Smooth muscle cell of the brain vasculature (primary cell): ENCODE measurements around the gene HCLS1.
"Not testable (repeated sequence)": the region's sequence is repeated elsewhere in the genome, so short reads cannot be mapped to it uniquely, and the experiment has no call there.

ENCODE experiments used
- DNase-seq: peaks from one replicate; pipeline ENCODE4 v3.0.0-alpha.2; 2012; ENCODE audit warnings: low read depth, low spot score

The HCLS1 gene, protein sequence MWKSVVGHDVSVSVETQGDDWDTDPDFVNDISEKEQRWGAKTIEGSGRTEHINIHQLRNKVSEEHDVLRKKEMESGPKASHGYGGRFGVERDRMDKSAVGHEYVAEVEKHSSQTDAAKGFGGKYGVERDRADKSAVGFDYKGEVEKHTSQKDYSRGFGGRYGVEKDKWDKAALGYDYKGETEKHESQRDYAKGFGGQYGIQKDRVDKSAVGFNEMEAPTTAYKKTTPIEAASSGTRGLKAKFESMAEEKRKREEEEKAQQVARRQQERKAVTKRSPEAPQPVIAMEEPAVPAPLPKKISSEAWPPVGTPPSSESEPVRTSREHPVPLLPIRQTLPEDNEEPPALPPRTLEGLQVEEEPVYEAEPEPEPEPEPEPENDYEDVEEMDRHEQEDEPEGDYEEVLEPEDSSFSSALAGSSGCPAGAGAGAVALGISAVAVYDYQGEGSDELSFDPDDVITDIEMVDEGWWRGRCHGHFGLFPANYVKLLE

DNA sequence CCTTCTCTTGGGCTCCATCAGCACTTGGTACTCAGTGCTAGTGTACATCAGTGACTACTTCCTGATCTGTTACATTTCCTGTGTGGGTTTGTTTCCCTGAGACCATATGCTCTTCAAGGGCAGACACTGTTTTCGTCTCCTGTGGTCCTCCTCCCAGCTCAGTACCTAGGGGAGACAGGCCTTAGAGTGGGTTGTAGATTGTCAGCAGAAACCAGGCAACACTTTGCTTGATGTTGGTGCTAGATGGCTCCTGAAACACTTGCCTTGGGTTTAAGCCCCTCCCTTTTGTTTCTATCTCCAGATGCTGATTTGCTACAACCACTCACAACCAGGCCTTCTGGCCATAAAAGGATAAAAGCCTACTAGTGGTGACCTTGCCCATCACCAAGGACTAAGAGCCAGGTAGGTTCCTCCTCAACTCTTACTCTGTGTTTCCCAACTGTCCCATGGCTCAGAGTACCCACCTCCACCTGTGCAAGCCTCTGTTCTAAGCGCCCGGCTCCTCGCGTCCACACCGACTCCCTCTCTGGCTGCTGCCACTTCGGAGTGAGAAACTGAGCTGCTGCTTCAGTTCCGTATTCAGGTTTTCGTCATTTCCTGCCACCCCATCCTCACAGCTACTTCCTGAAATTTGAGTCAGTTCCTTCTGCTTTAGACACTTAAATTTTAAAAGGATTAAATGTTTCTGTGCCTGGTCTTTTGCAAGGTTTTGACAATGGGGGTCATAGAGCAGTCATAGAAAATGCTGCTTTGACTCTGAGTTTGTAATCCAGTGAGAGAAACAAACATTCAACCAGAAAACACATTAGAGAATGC lies at the start of gene HCLS1:
HCLS1 (minus strand) TSS at position 548 of the 816 bp plus-strand sequence. CDS start 2,556 bp downstream, outside the sequence.
- no peak for DNase-seq

DNA sequence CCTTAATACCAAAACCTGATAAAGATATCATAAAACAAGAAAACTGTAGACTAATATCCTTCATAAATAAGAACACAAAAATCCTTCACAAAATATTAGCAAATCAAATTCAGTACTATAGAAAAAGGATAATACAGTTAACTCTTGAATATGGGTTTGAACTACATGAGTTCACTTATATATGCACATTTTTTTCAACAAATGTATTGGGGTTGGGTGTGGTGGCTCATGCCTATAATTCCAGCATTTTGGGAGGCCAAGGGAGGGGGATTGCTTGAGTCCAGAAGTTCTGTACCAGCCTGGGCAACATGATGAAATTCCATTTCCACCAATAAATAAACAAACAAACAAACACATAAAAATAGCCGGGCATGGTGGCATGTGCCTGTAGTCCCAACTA lies 49.6 kb upstream of the HCLS1 start:
- DNase-seq = no peak

DNA sequence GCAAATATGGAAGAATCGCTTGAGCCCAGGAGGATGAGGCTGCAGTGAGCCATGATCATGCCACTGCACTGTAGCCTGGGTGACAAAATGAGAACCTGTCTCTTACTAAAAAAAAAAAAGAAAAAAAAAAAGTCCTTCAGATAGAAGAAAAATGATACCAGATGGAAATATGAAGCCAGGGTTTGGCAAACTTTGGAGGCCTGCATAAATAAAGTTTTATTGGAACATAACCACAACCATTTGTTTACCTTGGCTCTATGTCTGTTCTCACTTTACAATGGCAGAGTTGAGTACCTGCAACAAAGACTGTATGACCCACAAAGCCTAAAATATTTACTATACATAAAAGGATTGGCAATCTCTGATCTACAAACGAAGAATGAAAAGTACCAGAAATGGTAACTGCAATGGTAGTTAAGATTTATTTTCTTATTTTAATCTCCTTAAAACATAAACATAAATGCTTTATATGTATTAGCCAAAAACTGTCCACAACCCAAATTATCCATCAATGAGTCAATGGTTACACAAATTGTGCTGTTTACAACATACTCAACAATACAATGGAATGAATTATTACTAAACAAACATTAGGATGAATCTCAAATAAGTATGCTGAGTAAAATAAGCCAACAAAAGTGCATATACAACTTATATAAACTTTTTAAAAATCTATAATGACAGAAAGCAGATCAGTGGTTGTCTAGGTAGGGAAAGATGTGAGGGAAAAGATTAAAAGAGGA lies 47.0 kb upstream of the HCLS1 start:
- no peak for DNase-seq

DNA sequence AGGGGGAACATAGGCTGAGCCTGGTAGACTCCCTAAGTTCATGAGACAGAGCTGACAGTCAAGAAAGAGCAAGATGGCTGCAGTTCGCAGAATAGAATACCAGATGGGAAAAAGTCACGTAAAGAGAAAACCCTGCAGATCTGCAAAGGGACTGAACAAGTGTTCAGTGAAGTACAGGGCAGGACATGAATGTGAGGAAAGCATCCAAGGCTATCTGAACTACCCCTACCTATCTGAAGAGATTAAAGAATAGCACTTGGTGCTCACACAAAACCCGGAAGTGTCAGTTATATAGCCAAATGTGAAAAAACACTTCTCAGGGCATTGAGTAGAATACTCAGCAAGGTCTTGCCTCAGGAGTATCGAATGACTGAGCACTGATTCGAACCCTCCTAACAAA lies 44.8 kb upstream of the HCLS1 start:
- no peak for DNase-seq

DNA sequence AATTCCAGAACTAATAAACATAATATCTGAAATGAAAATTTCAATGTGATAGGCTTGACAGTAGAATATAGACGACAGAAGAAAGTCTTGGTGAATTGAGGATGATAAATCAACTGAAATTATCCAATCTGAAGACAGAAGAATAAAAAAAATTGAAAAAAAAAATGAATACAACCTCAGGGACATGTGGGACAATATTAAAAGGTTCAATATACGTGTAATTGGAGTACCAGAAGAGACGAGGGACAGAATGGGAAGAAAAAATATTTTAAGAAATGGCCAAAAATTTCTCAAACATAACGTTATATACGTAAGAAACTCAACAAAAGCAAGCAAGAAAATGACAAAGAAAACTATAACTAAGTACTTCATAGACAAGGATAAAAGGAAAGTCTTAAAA lies 43.3 kb upstream of the HCLS1 start:
- no peak for DNase-seq

DNA sequence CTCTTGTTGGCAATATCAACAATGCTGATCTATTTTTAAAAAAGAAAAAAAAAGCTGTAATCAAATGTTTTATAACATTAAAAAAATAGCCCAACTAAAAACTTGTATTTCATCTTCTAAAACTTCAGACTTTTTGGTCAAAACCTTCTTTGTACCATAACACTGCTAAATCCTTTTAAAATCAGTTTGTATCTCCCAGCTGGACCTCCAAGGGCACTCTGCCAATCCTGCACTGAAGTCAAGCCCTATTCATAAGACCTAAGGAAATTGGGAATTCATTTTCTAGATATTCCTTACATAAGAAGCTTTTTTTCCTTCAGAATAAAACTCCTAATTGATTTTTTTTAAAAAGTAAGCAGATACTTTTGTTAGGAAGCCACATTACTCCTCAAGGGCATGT lies 38.2 kb upstream of the HCLS1 start:
- DNase-seq = no peak

DNA sequence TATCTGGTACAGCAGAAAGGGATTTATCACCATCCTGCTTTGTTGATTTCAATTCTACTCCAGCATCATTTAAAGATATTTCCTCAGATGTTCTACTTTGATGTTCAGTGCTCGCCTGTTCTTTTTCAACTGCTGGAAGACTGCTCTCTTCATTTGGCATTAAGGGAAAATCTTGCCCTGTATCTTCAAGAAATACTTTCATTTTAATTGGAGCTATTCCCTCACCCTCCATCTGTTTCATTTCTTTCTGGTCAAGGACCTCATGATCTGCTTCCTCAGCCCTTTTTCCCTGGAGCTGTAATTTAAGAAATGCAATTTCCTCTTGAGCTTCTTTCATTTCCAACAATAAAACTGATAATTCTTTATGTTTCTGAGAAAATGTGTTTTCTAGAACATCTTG lies 37.8 kb upstream of the HCLS1 start:
- DNase-seq = no peak

DNA sequence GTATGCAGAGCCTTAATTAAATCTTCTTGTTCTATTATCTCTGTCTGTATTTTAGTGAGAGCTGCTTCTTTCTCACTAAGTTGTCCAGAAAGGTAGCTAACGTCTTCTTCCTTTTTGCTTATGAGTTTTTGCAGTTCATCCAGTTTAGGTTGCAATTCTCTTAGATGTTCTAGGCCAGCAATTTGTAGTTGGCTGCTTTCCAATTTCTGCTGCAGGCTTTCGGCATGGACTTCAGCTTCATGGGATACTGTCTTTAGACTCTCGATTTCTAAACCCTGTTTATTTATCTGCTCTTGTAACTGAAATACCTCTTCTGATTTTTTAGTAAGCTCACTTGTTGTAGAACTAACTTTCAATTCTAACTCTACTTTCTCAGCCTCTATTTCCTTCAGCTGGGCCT lies 35.5 kb upstream of the HCLS1 start:
- DNase-seq = no peak

DNA sequence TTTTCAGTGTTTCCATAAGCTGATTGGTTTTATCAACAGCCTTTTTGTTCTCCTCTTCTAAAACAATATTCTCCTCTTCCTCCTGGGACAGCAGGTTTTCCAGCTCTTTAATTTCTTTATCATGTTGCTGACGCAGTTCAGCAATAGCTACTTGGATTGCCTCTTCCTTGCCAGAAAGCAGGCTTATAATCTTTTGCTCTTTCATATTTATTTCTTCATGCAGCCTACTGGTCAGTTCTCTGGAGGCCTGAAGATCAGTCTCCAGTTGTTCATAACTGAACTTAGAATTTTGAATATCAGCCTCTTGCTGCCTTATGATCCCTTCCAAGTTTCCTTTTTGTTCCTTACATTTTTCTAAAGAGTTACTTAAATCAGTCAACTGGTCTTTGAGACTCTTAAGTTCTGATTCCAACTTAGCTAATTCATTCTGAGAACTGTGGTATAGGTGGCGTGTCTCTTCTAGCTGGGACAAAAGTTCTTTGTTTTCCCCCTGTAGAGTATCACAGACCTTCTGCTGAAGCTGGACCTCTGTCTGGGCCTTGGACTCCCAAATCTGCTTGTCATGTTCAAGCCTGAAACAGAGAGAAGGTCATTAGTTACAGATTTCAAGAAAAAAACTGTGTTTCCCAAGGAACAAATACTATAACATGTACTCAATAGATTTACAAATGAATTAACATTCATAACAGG lies 31.5 kb upstream of the HCLS1 start:
- DNase-seq = no peak

DNA sequence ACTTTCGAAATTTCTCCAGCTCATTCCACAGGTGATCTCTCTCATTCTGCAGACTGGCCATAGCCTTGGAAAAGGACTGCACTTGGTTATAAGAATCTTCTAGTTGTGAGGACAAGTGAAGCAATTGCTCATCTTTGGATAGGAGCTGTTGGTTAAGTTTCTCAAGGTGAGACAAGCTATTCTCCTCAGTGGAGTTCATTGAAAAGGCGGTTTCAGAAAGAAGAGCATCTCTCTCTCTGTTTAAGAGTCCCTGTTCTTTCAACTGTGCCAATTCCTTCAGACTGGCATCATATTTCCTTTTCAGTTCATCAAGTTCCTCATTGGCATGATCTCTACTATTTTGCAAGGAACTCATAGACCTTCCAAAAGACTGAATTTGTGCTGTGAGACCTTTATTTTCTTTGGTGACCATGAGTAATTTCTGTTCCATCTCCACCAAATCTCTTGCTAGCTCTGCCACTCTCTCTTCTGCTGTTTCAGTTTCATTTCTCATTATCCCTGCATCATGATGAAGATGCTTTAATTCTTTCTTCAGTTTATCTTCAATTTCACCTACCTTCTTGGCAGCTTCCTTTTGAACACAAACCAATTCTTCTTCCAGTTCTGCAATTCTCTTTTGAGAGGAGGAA lies 30.2 kb upstream of the HCLS1 start:
- no peak for DNase-seq

DNA sequence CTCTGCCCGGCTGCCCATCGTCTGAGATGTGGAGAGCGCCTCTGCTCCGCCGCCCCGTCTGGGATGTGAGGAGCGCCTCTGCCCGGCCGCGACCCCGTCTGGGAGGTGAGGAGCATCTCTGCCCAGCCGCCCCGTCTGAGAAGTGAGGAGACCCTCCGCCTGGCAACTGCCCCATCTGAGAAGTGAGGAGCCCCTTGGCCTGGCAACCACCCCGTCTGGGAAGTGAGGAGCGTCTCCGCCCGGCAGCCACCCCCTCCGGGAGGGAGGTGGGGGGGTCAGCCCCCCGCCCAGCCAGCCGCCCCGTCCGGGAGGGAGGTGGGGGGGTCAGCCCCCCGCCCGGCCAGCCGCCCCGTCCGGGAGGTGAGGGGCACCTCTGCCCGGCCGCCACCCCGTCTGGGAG lies 28.0 kb upstream of the HCLS1 start:
- DNase-seq = not testable (repeated sequence)

DNA sequence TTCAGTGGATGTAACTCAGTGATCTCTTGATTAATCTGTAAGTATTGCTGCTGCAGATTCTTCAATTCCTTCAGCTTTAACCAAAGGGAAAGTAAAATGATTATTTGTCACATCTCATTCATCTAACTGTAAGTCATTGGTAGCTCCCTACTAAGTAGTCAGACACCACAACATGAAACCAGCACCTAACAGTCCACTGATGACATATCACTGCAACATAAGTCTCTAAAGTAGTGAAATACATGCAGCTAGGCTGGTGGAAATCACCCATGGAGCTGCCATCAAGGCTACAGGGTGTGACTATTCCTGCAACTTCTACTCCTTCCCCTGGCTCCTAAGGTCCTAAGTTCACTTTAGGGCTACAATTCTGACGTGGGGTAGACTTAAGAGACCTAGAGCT lies 21.1 kb upstream of the HCLS1 start:
- no peak for DNase-seq

DNA sequence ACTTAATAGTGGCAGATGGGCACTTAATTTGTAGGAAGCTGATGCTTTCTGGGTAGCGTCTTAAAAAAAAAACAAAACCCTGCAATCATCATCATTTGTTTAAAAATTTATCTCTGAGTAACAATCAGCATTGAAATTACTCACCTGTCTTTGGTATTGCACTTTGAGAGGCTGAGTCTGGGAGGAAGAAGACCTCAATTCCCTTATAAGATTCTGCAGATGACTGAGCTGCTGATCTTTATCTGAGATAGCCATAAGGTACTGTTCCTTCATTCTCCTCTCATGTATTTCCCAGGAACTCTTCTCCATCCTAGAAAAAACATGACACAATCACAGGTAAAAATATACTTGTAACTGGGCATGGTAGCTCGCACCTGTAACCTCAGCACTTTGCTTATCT lies 16.4 kb upstream of the HCLS1 start:
- no peak for DNase-seq

DNA sequence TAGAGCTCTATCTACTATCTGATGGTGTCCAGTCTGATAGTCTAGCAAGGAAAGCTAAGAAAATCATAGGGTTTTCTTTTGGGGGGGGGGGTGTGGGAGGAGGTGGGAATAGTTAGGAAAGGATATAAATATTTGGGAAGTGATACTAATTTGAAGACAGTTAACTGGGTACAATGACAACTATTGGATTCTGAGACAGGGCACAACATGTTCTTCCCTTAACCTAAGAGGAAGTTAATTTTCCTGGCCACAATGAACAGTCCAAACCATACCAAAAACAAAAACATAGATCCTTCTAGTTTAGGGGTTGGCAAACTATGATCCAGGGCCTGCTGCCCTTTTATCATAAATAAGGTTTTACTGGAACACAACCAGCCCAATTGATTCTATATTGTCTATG lies 10.0 kb upstream of the HCLS1 start:
- no peak for DNase-seq

DNA sequence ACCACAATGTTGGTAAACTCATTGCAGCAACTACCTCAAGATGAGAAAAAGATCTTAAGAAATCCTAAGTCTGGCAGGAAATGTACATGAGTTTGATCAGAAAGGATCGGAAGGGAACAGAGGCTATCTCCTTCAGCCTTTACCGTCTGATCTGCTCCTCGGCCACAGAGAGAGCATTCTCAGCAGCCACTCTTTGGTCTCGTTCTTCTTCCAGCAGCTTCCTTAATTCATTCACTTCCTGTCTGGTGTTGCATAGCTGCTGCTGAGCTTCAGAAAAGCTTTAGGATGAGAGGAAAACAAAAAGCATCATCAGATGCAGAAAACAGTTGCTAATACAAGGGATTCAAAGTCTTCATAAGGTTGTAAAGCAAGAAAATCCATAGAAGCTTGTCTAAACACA lies 6.6 kb upstream of the HCLS1 start:
- no peak for DNase-seq

DNA sequence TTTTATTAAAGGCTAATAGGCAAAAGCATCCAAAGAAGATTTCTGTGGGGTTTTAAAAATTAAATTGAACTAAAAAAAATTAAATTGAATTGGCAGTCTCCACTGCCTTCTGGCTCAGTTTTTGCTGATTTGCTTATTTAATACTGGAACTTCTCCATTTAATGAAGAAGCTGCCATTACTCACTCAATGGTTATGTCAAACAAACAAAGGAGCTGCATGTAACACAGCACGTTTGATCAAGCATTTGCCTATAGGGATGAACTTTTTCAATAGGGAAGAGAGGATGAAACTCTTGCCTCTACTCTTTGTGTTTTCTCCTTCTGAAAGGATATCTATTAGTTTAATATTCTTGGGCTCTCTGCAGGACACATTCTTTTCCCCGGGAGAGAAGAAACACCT lies 4.8 kb upstream of the HCLS1 start:
- DNase-seq = no peak

DNA sequence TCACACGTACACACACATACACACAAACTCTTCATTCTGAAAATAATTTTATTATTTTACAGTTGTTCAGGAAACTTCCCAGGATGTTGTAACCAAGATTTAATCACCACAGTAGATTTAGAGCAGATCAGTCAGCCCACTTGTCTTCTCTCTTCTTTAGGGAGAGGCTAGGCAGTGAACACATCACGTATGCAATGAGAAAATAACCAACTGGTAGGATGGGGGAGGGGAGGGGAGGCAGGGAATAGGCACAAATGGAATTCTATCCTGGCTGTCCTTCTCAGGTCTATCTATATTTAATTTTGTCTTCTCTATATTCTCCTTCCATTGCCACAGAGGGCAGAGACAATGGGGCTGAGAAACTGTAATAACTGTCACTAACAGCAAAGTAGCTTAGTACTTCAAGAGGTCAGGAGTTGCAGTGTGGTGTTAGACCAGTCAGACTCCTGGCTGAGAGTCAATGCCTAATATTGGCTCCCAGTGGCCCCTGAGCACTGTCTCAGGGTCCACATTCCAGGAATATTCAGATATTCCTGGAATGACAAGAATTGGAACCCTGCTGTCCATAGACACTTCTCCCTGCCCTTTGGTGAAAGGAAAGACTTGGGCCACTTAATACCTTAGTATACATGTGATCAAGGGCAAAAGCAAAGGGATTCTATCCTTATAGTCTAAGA lies 2.6 kb upstream of the HCLS1 start:
- no peak for DNase-seq

DNA sequence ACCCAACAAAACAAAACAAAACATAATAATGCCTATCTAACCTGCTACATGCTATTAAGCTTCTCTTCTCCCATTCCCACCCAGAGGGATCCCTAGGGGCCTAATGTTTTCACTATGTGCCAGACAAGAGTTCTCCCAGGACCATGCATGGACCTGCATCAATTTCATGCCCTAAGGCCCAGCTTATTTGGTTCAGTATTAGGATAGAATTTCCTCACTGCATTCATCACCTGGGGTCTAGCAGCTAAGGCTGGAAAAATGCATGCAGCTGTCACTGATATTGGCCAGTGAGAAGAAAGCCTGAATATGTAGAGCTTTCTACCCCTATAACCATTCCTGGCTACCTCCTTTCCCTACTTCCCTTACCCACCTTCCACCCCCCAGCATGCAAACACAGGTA lies 2.0 kb upstream of the HCLS1 start:
- DNase-seq = no peak

DNA sequence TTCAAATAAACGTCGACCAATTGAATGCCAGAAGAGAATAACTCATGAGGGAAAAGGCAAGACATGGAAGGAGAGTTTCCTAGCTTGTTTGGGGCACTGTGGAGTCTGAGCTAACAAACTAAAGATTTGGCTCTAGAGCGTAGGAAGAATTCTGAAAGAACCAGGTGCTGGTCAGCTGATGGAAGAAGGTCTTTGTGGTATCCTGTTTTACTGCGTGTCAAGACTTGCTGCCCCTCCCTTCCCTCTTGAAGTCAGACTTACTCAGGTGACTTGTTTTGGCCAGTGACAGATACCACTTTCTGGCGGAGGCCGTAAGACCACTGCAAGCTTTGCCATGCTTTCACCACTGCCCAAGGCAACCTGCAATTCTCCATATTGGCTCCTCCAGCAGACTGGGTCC lies 673 bp upstream of the HCLS1 start:
- DNase-seq = no peak

DNA sequence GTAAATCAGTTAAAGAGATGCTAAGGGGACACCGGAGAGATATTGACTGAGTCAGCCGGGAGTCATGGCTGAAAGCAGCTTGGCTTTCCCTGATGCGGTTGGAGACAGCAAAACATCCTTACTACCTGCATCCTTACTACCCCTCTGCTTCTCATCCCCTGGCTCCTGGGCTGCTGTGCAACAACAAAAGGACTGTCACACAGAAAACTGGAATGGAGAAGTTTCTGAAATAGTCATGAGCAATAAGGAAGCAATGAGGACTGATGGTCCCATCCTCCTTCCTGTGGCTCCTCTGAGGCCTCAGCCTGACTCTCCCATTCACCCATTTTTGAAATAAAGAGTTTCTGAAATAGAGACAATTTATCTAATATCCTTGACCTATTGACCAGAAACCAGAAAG lies 1.1 kb downstream of the HCLS1 start:
- DNase-seq = no peak
